ENCODE measurements around the gene ZIC2.

DNA sequence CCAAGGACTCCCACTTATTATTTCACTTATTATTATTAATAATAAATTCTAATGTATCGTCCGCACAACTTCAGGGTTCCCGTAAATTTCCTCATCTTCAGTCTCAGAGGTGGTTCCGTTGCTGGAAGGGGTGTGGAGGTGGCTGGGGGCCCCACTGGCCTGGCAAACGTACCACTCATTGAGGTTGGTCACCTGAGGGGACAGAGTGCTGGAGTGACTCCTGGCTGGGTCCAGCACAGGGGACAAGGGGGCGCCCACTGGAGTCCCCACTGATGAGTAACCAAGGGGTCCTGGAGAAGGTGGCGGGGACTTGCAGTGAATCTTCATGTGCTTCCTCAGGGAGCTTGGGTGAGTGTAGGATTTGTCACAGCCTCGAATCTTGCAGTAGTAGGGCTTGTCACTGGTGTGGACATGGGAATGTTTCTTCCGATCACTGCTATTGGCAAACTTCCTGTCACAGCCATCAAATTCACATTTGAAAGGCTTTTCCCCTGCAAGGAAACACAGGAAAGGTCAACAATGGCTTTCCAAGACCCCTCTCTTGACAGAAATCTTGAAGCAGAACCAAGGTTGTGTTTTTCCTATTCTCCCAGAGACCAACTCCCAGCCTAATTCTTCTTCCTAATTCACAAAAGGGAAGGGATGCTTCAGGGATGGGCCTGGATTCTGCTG lies 16.1 kb upstream of the ZIC2 start:
- TF ChIP-seq, protein P1, sequence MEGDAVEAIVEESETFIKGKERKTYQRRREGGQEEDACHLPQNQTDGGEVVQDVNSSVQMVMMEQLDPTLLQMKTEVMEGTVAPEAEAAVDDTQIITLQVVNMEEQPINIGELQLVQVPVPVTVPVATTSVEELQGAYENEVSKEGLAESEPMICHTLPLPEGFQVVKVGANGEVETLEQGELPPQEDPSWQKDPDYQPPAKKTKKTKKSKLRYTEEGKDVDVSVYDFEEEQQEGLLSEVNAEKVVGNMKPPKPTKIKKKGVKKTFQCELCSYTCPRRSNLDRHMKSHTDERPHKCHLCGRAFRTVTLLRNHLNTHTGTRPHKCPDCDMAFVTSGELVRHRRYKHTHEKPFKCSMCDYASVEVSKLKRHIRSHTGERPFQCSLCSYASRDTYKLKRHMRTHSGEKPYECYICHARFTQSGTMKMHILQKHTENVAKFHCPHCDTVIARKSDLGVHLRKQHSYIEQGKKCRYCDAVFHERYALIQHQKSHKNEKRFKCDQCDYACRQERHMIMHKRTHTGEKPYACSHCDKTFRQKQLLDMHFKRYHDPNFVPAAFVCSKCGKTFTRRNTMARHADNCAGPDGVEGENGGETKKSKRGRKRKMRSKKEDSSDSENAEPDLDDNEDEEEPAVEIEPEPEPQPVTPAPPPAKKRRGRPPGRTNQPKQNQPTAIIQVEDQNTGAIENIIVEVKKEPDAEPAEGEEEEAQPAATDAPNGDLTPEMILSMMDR (IDR thresholded peaks at IDR 0.05), result no peak
- TF ChIP-seq POLR2A (IDR thresholded peaks at IDR 0.05), result no peak
